KG1 (cell line): ENCODE measurements around the gene CYSTM1.

Experiments used
- DNase-seq: peaks from one replicate; lab custom pipeline; 2025; lab: John Stamatoyannopoulos, UW

CYSTM1 gene

GRCh38 chr5:140213370-140213983 is 38.5 kb downstream of the CYSTM1 start:
- DNase-seq, result no peak

DNA sequence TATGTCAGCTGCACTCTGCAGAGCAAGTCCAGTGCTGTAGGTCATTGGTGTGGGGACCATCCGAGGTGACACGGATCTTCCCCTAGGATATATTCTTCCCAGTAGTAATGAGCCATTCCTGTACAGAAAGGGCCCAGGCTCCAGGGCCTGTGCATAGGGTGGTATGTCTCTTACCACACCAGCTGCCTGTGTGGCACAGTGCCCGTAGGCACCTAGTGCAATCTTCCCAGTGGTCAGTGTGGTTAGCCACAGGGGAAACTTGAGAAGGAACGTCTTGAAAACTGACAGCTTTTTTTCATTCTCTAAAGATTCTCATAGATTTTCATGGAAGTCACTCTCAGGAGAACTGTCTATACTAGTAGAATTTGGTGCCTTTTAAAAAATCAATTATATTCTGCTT is 39.8 kb downstream of the CYSTM1 start:
- no peak for DNase-seq

- no peak for DNase-seq
Measured at GRCh38 chr5:140215276-140215675, 40.3 kb downstream of the CYSTM1 start.

DNA sequence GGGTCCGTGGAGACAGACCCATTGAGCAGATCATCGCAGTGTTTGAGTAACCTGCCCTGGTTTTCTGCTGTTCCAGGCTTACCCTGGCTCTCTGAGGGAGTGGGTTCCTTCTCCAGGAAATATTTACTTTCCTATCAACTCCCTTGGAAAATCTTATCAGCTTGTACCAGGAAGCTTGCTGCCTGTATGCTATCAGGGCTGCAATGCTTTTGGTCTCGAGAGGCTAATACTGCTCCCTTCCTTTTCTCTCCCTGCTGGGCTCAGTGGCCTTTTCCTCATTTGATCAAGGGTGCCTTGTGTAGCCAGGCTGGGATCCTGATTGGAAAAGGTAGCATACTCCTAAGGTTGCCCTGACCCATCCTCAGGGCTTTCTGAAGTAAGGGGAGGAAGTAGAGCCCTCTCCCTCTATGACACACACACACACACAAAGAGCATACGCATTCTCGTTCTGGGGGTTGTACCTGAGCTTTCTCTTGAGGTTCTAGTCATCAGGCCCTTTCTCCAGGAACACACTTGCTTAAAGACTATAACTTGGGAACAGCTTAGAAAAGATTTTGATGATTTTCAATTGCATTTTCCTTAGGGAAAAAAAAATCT is 41.6 kb downstream of the CYSTM1 start:
- no peak for DNase-seq

DNA sequence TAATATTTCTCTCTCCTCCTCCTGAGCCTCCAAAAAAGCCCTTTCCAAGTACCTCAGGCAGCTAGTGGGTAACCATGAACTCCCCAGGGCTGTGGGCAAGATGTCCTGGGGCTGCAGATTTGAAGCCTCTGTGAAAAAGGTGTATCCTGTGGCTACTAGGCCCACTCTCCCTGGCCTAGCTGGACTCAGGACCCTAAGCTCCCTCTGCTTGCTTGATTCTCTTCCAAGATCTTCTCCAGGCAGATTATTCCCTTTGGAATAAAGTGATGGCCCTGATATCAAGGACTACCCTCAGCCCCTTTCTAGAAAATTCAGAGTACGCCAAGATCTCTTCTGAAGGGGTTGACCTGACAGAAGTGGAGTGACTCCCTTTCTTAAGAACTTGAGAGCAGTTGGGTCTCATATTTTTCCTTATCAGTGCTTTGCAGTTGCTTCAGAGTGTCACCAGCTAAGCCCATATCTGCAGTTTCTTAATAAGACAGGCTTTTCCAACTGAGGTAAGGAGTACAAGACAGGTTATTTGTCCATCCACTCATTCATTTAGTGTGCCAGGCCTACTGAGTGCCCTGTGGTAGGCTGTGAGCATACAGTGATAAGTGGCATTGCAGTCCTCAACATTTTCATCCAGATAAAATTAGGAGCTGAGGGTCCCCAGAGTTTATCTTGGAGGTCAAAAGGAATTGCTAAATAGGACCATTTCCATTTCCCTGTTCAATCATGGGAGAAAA is 42.5 kb downstream of the CYSTM1 start:
- DNase-seq, result no peak

GRCh38 chr5:140219068-140219991 is 44.3 kb downstream of the CYSTM1 start:
- DNase-seq, result no peak

GRCh38 chr5:140220032-140220697 is 45.2 kb downstream of the CYSTM1 start:
- DNase-seq, result no peak

DNA sequence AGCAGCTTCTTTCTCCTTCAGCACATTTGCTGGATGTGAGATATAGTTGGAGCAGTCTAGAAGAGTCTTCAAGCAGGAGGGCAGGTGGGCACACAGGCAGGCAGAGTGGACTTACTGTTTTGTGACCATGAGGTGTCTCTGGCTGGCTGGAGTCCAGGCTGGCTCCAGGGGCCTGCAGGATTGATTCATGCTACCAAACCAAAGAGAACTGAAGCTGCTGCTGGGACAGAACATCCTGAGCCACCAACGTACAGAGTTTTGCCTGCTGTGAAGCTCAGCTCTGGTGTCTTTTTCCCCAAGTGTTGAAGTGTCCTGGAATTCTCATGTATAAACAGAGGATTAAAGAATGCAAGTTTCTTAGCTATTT is 45.7 kb downstream of the CYSTM1 start:
- no peak for DNase-seq

- DNase-seq, result no peak
Measured at GRCh38 chr5:140221697-140222223, 46.8 kb downstream of the CYSTM1 start.

- no peak for DNase-seq
Measured at GRCh38 chr5:140222416-140222815, 47.4 kb downstream of the CYSTM1 start.

- DNase-seq, result no peak
Measured at GRCh38 chr5:140223567-140223966, 48.6 kb downstream of the CYSTM1 start.

DNA sequence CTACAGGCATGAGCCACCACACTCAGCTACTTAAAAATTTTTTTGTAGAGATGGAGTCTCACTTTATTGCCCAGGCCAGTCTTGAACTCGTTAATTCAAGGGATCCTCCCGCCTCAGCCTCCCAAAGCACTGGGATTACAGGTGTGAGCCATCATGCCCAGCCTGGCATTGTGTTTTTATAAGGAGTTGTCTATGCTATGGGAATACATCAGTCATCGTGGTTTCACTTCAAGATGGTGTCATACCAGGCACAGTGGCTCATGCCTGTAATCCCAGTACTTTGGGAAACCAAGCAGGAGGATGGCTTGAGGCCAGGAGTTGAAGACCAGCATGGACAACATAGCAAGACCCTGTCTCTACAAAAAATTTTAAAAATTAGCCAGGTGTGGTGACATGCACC is 49.7 kb downstream of the CYSTM1 start:
- no peak for DNase-seq

- no peak for DNase-seq
Measured at GRCh38 chr5:140225396-140225795, 50.4 kb downstream of the CYSTM1 start.

DNA sequence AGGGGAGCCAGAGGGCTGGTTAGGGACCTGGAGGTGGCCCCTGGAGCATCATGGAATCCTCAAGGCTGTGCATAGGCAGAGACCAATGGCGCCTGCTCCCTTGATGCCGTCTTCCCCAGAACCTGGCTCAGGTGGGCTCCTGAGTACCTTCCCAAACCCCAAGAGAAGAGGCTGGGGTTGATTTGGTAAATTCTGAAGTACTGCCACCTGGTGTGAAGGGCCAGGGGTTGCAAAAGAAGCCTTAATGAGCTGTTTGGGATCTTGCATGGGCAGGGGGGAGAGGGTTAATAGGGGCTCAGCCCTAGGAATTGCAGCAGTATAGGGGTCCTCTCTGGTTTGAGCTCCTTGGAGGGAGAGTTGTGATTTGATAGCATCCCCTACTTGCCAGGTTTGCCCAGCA is 52.1 kb downstream of the CYSTM1 start:
- no peak for DNase-seq

- DNase-seq, result no peak
Measured at GRCh38 chr5:140228364-140228837, 53.4 kb downstream of the CYSTM1 start.

DNA sequence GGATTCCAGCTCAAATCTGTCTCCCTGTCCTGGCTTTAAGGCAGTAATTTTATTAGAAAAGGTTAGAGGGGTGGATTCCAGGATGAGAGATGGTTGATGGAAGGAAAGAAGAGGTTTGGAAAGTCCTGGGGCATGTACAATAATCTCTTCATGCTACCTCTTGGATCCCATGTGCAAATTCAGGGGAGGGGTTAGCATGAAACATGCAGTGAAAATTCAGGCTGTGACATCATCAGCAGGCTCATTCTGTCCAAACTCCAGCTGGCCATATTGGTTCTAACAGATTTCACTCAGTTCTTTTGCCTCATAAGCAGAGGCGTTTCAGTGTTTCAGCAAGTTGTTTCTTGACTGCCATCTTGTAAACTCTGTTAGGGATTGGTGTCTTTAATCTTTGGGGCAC is 55.4 kb downstream of the CYSTM1 start:
- no peak for DNase-seq

DNA sequence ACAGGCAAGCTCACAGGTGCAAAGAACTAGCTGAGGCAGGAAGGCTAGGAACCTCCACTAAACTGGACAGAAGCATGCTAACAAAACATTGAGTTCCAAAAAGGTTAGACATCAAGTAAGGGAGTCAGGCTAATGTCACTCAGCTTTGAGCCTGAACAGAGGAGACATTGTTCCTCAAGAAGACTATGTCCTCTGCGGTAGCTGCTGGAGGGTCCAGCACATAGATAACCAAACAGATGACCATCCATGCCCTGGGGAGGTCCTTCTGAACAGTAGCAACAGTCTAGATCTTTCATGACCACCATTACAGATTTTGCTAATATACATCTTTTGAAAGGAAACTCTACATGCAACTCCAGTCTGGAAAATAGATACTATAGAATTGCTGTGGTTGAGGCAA is 57.7 kb downstream of the CYSTM1 start:
- no peak for DNase-seq

GRCh38 chr5:140234377-140234989 is 59.5 kb downstream of the CYSTM1 start:
- DNase-seq, result no peak

DNA sequence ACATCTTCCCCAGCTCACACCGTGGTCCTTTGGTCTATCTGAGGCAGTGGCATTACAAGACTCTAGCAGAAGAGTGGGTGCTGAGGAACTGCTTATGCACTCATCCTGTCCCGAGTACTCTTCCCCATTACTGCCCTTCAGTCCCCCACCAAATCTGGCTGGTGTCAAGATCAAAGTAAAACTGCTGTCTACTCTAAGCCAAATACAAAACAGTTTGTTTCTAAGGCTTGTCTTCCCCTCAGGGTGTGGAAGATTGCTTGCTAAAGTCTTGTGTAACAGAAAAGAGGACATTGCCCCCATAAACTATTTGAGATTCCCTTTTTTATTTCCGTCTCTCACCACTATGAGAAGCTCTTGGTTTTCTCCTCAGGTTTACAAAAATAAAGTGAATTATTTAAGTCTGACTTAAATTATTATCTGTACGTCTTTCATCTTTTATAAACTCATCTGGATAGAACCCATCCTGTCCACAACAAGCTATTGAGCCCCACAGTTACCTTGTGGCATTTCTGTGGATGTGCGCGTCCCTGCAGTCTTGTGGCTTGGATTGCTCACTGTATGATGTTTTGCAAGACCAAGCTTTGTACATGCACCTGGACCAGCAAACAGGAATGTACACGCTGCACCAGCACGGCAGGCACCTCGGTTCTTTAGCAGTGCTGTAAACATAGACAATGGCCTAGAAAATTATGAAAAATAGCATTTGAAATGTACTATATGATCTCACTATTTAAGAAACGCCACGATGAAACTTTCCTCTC is 61.0 kb downstream of the CYSTM1 start:
- DNase-seq, result no peak

GRCh38 chr5:140236891-140237598 is 62.1 kb downstream of the CYSTM1 start:
- no peak for DNase-seq
